KOPT-K1 (cell line): ENCODE data around the gene AAMP.

Experiments used
- H3K27ac ChIP-seq: fragments of 200-600 bp; sonication (generic); 2 replicates; pipeline ENCODE4 v1.5.1; 2016; ENCODE audit warnings: antibody characterized with exemption, mild to moderate bottlenecking, low read depth, low read length; ENCODE audit not compliant: poor library complexity, severe bottlenecking
- H3K36me3 ChIP-seq: fragments of 200-600 bp; sonication (generic); 2 replicates; pipeline ENCODE4 v1.5.1; 2017; ENCODE audit warnings: antibody characterized with exemption, mild to moderate bottlenecking, low read length, moderate library complexity; ENCODE audit not compliant: insufficient read depth
- H3K9me3 ChIP-seq: fragments of 200-600 bp; sonication (generic); 2 replicates; pipeline ENCODE4 v1.5.1; 2017; ENCODE audit warnings: antibody characterized with exemption, low read length, mild to moderate bottlenecking; ENCODE audit not compliant: insufficient read depth, poor library complexity, severe bottlenecking

AAMP gene

GRCh38 chr2:218301176-218301819, 31.4 kb upstream of the AAMP start:
- no peaks in the 10 kb centered on the region for H3K9me3 ChIP-seq
- no peaks in the 10 kb centered on the region for H3K36me3 ChIP-seq
- H3K27ac ChIP-seq, result peak overlapping the region; percentile 37

GRCh38 chr2:218300141-218300540, 30.2 kb upstream of the AAMP start:
- Histone ChIP-seq H3K9me3 (no peaks in the 10 kb centered on the region), H3K27ac (no peak overlapping the region), H3K36me3 (no peaks in the 10 kb centered on the region)

- Histone ChIP-seq H3K9me3 (no peaks in the 10 kb centered on the region), H3K27ac (no peak overlapping the region), H3K36me3 (no peaks in the 10 kb centered on the region)
These were observed 28.5 kb upstream of the AAMP start for GRCh38 chr2:218298314-218298875.

- Histone ChIP-seq H3K9me3 (no peaks in the 10 kb centered on the region), H3K27ac (no peak overlapping the region), H3K36me3 (no peaks in the 10 kb centered on the region)
These were observed 26.9 kb upstream of the AAMP start for GRCh38 chr2:218296847-218297246.

GRCh38 chr2:218296200-218296599, 26.3 kb upstream of the AAMP start:
- H3K36me3 ChIP-seq, result no peaks in the 10 kb centered on the region
- no peak overlapping the region for H3K27ac ChIP-seq
- H3K9me3 ChIP-seq, result no peaks in the 10 kb centered on the region

GRCh38 chr2:218295029-218295428, 25.1 kb upstream of the AAMP start:
- Histone ChIP-seq H3K36me3 (no peaks in the 10 kb centered on the region), H3K27ac (no peak overlapping the region), H3K9me3 (no peaks in the 10 kb centered on the region)

- Histone ChIP-seq H3K27ac (no peak overlapping the region), H3K36me3 (no peaks in the 10 kb centered on the region), H3K9me3 (no peaks in the 10 kb centered on the region)
These were observed 24.6 kb upstream of the AAMP start for GRCh38 chr2:218294430-218295022.

GRCh38 chr2:218293715-218294429, 23.9 kb upstream of the AAMP start:
- H3K9me3 ChIP-seq, result no peaks in the 10 kb centered on the region
- H3K36me3 ChIP-seq, result no peaks in the 10 kb centered on the region
- H3K27ac ChIP-seq, result no peak overlapping the region

GRCh38 chr2:218292048-218293014, 22.4 kb upstream of the AAMP start, which contains the start of gene TMBIM1:
Gene TMBIM1 (minus strand): TSS chr2:218292503. CDS start chr2:218282141, 10,362 bp downstream.
- no peaks in the 10 kb centered on the region for H3K36me3 ChIP-seq
- H3K9me3 ChIP-seq, result no peaks in the 10 kb centered on the region
- H3K27ac ChIP-seq, result peak within 1 kb of the TSS; percentile 46

- Histone ChIP-seq H3K36me3 (no peaks in the 10 kb centered on the region), H3K27ac (peak overlapping the region; percentile 46)
These were observed 21.5 kb upstream of the AAMP start for GRCh38 chr2:218291318-218292047.

GRCh38 chr2:218290316-218291261, 20.7 kb upstream of the AAMP start:
- H3K36me3 ChIP-seq, result no peaks in the 10 kb centered on the region
- peak overlapping the region; percentile 46 for H3K27ac ChIP-seq
- H3K9me3 ChIP-seq, result no peaks in the 10 kb centered on the region

More at GRCh38 chr2:218291318-218292047, 21.5 kb upstream of the AAMP start:
- H3K9me3 ChIP-seq, result no peaks in the 10 kb centered on the region

- Histone ChIP-seq H3K9me3 (no peaks in the 10 kb centered on the region), H3K27ac (peak overlapping the region; percentile 46), H3K36me3 (no peaks in the 10 kb centered on the region)
These were observed 19.8 kb upstream of the AAMP start for GRCh38 chr2:218289639-218290315.
